HFF-Myc (cell line): Measurements from ENCODE around the gene GLI3.

Experiments
- DNase-seq: peaks from one replicate; pipeline ENCODE4 v3.0.0-alpha.2; 2011; ENCODE audit warnings: low read depth; ENCODE audit errors: extremely low read depth
- H3K4me3 ChIP-seq: replicated peaks from 2 replicates; pipeline ENCODE4 v1.5.1; 2011; ENCODE audit warnings: low read depth, mild to moderate bottlenecking, control low read depth, low read length
- CTCF ChIP-seq: IDR thresholded peaks from 2 replicates; pipeline ENCODE4 v1.5.1; 2012; ENCODE audit warnings: mild to moderate bottlenecking, low read depth, low read length, control low read depth; ENCODE audit errors: missing control alignments

The GLI3 gene

GRCh38 chr7:42155584-42156290 lies 81.3 kb downstream of the GLI3 start:
- no peak for TF ChIP-seq CTCF
- H3K4me3 ChIP-seq: no peak overlapping the region
- no peak for DNase-seq

GRCh38 chr7:42154173-42154572 lies 82.8 kb downstream of the GLI3 start:
- no peak for DNase-seq
- no peak overlapping the region for H3K4me3 ChIP-seq
- TF ChIP-seq CTCF: no peak

- TF ChIP-seq CTCF: no peak
- no peak overlapping the region for H3K4me3 ChIP-seq
- DNase-seq: no peak
Measured at GRCh38 chr7:42152329-42153205, 84.4 kb downstream of the GLI3 start.

GRCh38 chr7:42151309-42151708 lies 85.7 kb downstream of the GLI3 start:
- no peak for TF ChIP-seq CTCF
- no peak overlapping the region for H3K4me3 ChIP-seq
- no peak for DNase-seq

GRCh38 chr7:42145539-42145938 lies 91.5 kb downstream of the GLI3 start:
- no peak for DNase-seq
- no peak for TF ChIP-seq CTCF
- no peak overlapping the region for H3K4me3 ChIP-seq

- 0 out of 2 replicates have a peak overlapping the region, but pooled peaks have one; percentile 19 for H3K4me3 ChIP-seq
- no peak for TF ChIP-seq CTCF
- no peak for DNase-seq
Measured at GRCh38 chr7:42144604-42145003, 92.4 kb downstream of the GLI3 start.
